GM12878 (cell line): Measurements from ENCODE around the gene ERC1. TPM values are rescaled to one million over a fixed set of nuclear protein-coding genes. Genes with fewer than 3 reads are reported as not detected.

Source experiments
- ATAC-seq: fragments of 200-7000 bp; cut with Tn5 transposase; 3 replicates; pipeline ENCODE4 v1.9.1; 2020; ENCODE audit warnings: mild to moderate bottlenecking, moderate library complexity
- BruUV-seq: library from RNA; stranded (reverse); fragments of 400-500 nt; replicated peaks from 2 replicates; lab custom pipeline; 2021; lab: Mats Ljungman, UMichigan
- CTCF ChIA-PET: fragments of 300-600 bp; sonication (Branson Sonifier 250); formaldehyde crosslinking; extraction: SDS; loops from one replicate; lab custom pipeline; 2021; ENCODE audit warnings: inconsistent platforms; lab: Yijun Ruan, JAX
- POLR2A ChIA-PET: fragments of 350-600 bp; formaldehyde crosslinking; extraction: SDS; loops from one replicate; lab custom pipeline; 2021; ENCODE audit warnings: inconsistent platforms; lab: Charles Lee
- RAD21 ChIA-PET: fragments of 300-600 bp; sonication (Branson Sonifier 250); formaldehyde crosslinking; loops from one replicate; lab custom pipeline; 2023; ENCODE audit warnings: antibody characterized with exemption; ENCODE audit not compliant: unreplicated experiment; lab: Charles Lee
- SMC1A ChIA-PET: fragments of 300-600 bp; sonication (Branson Sonifier 250); formaldehyde crosslinking; loops from one replicate; lab custom pipeline; 2023; ENCODE audit not compliant: unreplicated experiment, uncharacterized antibody; lab: Charles Lee
- DNase-seq: peaks from one replicate; pipeline ENCODE4 v3.0.0-alpha.2; 2011; ENCODE audit warnings: low read depth, low spot score
- FAIRE-seq: peaks from 3 replicates; lab custom pipeline; 2011; peaks lifted over from hg19 to GRCh38; lab: Jason Lieb, UNC
- H2AFZ ChIP-seq: 2 replicates; pipeline ENCODE4 v1.6.0; 2011; ENCODE audit warnings: low read depth, low read length, control low read depth; ENCODE audit not compliant: control insufficient read depth
- H3K27ac ChIP-seq: 2 replicates; pipeline ENCODE4 v1.5.1; 2011; ENCODE audit warnings: control low read depth; ENCODE audit not compliant: control insufficient read depth, insufficient read depth
- H3K27me3 ChIP-seq, 2 experiments: replicated peaks in 1 of 2; 2 replicates each; pipeline versions ENCODE4 v1.6.0 to v1.6.1; 2011; ENCODE audit warnings: low read length in 1 of 2; ENCODE audit not compliant: control insufficient read depth in 2 of 2, insufficient read depth in 2 of 2
- H3K36me3 ChIP-seq, 2 experiments: 2 replicates each; pipeline ENCODE4 v1.5.1; 2011; ENCODE audit warnings: low read length in 1 of 2; ENCODE audit not compliant: control insufficient read depth in 2 of 2, insufficient read depth in 2 of 2
- H3K4me1 ChIP-seq: 2 replicates; pipeline ENCODE4 v1.6.1; 2011; ENCODE audit warnings: mild to moderate bottlenecking, low read length, moderate library complexity, mixed read lengths; ENCODE audit not compliant: control insufficient read depth, insufficient read depth
- H3K4me2 ChIP-seq: 2 replicates; pipeline ENCODE4 v1.6.0; 2011; ENCODE audit warnings: control low read depth; ENCODE audit not compliant: control insufficient read depth, insufficient read depth
- H3K4me3 ChIP-seq: fragments of 200-600 bp; sonication (generic); 2 replicates; pipeline ENCODE4 v1.5.1; 2016
- H3K79me2 ChIP-seq: 2 replicates; pipeline ENCODE4 v1.6.0; 2011; ENCODE audit warnings: low read length; ENCODE audit not compliant: control insufficient read depth, insufficient read depth
- H3K9ac ChIP-seq: 2 replicates; pipeline ENCODE4 v1.8.0; 2011; ENCODE audit warnings: low read length, control low read depth, mixed read lengths; ENCODE audit not compliant: control insufficient read depth, insufficient read depth
- H3K9me3 ChIP-seq: replicated peaks from 3 replicates; pipeline ENCODE4 v1.5.1; 2011; ENCODE audit warnings: mild to moderate bottlenecking, low read length; ENCODE audit not compliant: control insufficient read depth, insufficient read depth
- H4K20me1 ChIP-seq: 2 replicates; pipeline ENCODE4 v1.6.0; 2011; ENCODE audit not compliant: control insufficient read depth, insufficient read depth
- ELK1 ChIP-seq: IDR thresholded peaks from 2 replicates; pipeline ENCODE4 v1.6.1; 2012; ENCODE audit warnings: low read depth, low read length, improper control_type of control experiment
- HDAC2 ChIP-seq: fragments of 200-600 bp; sonication (generic); IDR thresholded peaks from 2 replicates; pipeline ENCODE4 v1.6.1; 2017
- NR2C2 ChIP-seq: IDR thresholded peaks from 2 replicates; pipeline ENCODE4 v1.6.1; 2011; ENCODE audit warnings: borderline replicate concordance, low read depth; ENCODE audit not compliant: control insufficient read depth, insufficient read length
- RCOR1 ChIP-seq: conservative IDR thresholded peaks from 2 replicates; pipeline ENCODE4 v1.6.1; 2012; ENCODE audit warnings: low read depth, low read length, improper control_type of control experiment
- SREBF1 ChIP-seq: IDR thresholded peaks from 2 replicates; pipeline ENCODE4 v1.6.1; 2012; ENCODE audit warnings: mild to moderate bottlenecking, low read length
- ZBED1 ChIP-seq: IDR thresholded peaks from 2 replicates; pipeline ENCODE4 v1.6.1; 2016; ENCODE audit warnings: borderline replicate concordance
- WGBS: methylation state at CpG from one replicate; pipeline ENCODE4 v1.1.6; 2016; ENCODE audit warnings: low lambda C conversion rate; ENCODE audit not compliant: insufficient replicate concordance, insufficient coverage; ENCODE audit errors: missing lambda C conversion rate; 5-methylcytosine and 5-hydroxymethylcytosine counted together
- in situ Hi-C: fragments of 300-500 bp; cut with MboI; formaldehyde crosslinking; loops from 9 replicates; pipeline ENCODE4 v1.14.3; 2018; ENCODE audit warnings: mixed read lengths
- intact Hi-C: fragments of 100-400 bp; cut with micrococcal nuclease; formaldehyde crosslinking; loops from one replicate; pipeline ENCODE4 v1.14.2; 2022; ENCODE audit not compliant: unreplicated experiment
- polyA plus RNA-seq, 11 experiments: library from polyadenylated mRNA; depleted of rRNA in 4 of 11; unstranded in 6 of 11; stranded (reverse) in 5 of 11; fragments of >200 nt; fragmentation: Nextera tagmentation in 4 of 11; fragmentation: Illumina TruSeq in 1 of 11; extraction: Ambion mirVana in 4 of 11; extraction: Trizol in 1 of 11; gene quantifications; 1 replicate in 1 of 11; 2 replicates in 10 of 11; pipeline versions ENCODE4 v1.2.1 to v1.2.3, GENCODE V29; 2011 to 2016; ENCODE audit warnings: inconsistent platforms in 2 of 11, missing spikeins in 2 of 11, low read depth in 1 of 11
- total RNA-seq, 4 experiments: library from RNA; depleted of rRNA in 3 of 4; stranded (reverse); fragments of >200 nt in 3 of 4; fragmentation: Illumina TruSeq in 1 of 4; extraction: Trizol in 1 of 4; gene quantifications; 2 replicates each; pipeline versions ENCODE4 v1.2.1 to v1.2.3, GENCODE V29; 2013 to 2021

The ERC1 gene
- total and polyA plus RNA-seq, 10 of the 15 experiments (the other 5 are each of a cell fraction or from before 2014, with no cell fraction given) = 0.75 to 8.0 (median 5.0) TPM

GRCh38 chr12:1344245-1344644 lies 353.2 kb downstream of the ERC1 start:
- ChIA-PET CTCF (interaction anchor here (0.5 kb wide), 1 partner anchor 915 kb away, joined by 4 read pairs; no protein-coding TSS in a partner anchor), POLR2A (no interaction called here), SMC1A (interaction anchor here (0.9 to 1.5 kb wide), 4 partner anchors 11 to 226 kb away, joined by 3 to 5 read pairs (median 4); no protein-coding TSS in a partner anchor), RAD21 (interaction anchor here (1.5 kb wide), 1 partner anchor 226 kb away, joined by 3 read pairs; no protein-coding TSS in a partner anchor)
- DNase-seq (no peak), ATAC-seq (no peak), FAIRE-seq (no peak)
- TF ChIP-seq SREBF1 (no peak), HDAC2 (no peak), RCOR1 (no peak), ELK1 (no peak), NR2C2 (no peak)
- intact Hi-C loops = no loop called here
- Histone ChIP-seq H3K27ac (no peak overlapping the region), H3K9me3 (no peaks in the 10 kb centered on the region), H3K36me3 (no peaks in the 10 kb centered on the region), H3K9ac (no peak overlapping the region), H4K20me1 (no peaks in the 10 kb centered on the region), H3K79me2 (no peaks in the 10 kb centered on the region), H3K4me1 (no peaks in the 10 kb centered on the region), H2AFZ (no peak overlapping the region), H3K27me3 (no peaks in the 10 kb centered on the region), H3K4me3 (no peak overlapping the region), H3K4me2 (no peak overlapping the region)
- no TSS peak for BruUV-seq
- WGBS = 79% methylated on average over 4 of the region's 4 CpGs
- in situ Hi-C loops = no loop called here

- no TSS peak for BruUV-seq
- SMC1A ChIA-PET = interaction anchor here (0.6 to 1.2 kb wide), 2 partner anchors 100 to 228 kb away, joined by 3 read pairs; no protein-coding TSS in a partner anchor
- no peaks in the 10 kb centered on the region for H4K20me1 ChIP-seq
- CTCF ChIA-PET = no interaction called here
- FAIRE-seq (no peak), ATAC-seq (no peak), DNase-seq (no peak)
- no peak overlapping the region for H3K4me2 ChIP-seq
- H3K27me3 ChIP-seq = no peaks in the 10 kb centered on the region
- no peaks in the 10 kb centered on the region for H3K9me3 ChIP-seq
- RAD21 ChIA-PET = no interaction called here
- no peaks in the 10 kb centered on the region for H3K4me1 ChIP-seq
- POLR2A ChIA-PET = no interaction called here
- no peaks in the 10 kb centered on the region for H3K79me2 ChIP-seq
- intact Hi-C loops (no loop called here), in situ Hi-C loops (no loop called here)
- no peak overlapping the region for H2AFZ ChIP-seq
- TF ChIP-seq RCOR1 (no peak), ZBED1 (no peak)
- no peak overlapping the region for H3K9ac ChIP-seq
- no peak overlapping the region for H3K27ac ChIP-seq
- H3K4me3 ChIP-seq = no peak overlapping the region
- H3K36me3 ChIP-seq = no peaks in the 10 kb centered on the region
- 0% methylated on average over 1 of the region's 1 CpG for WGBS
These were observed 355.1 kb downstream of the ERC1 start for GRCh38 chr12:1346126-1346525.
